ENCODE results near the gene KBTBD12. TPM values are rescaled to one million over a fixed set of nuclear protein-coding genes. Genes with fewer than 3 reads are reported as not detected.
A peak's percentile ranks its signal among the peaks of the same experiment; 100 is the strongest.
"Not testable (repeated sequence)": the region's sequence is repeated elsewhere in the genome, so short reads cannot be mapped to it uniquely, and the experiment has no call there.

Gene KBTBD12
- total RNA-seq, 1 donor from 2014 or later: 27.5 TPM

GRCh38 chr3:127900536-127900935, 14.5 kb upstream of the KBTBD12 start:
- no peak for ATAC-seq
- DNase-seq: no peak
- intact Hi-C loops (cut with micrococcal nuclease): no loop called here

- DNase-seq: no peak
- intact Hi-C loops (cut with micrococcal nuclease): no loop called here
- ATAC-seq: no peak
Observed at GRCh38 chr3:127902486-127902885, 12.5 kb upstream of the KBTBD12 start.

- intact Hi-C loops (cut with micrococcal nuclease): no loop called here
- ATAC-seq: no peak
- no peak for DNase-seq
Observed at GRCh38 chr3:127903611-127904375, 11.2 kb upstream of the KBTBD12 start.

GRCh38 chr3:127905556-127905955, 9.5 kb upstream of the KBTBD12 start:
- DNase-seq (no peak), ATAC-seq (no peak)
- intact Hi-C loops (cut with micrococcal nuclease): no loop called here

- ATAC-seq: not testable (repeated sequence)
Observed at GRCh38 chr3:127906653-127907052, 8.4 kb upstream of the KBTBD12 start.

GRCh38 chr3:127908202-127908601, 6.8 kb upstream of the KBTBD12 start:
- DNase-seq (no peak), ATAC-seq (peak; percentile 54)
- intact Hi-C loops (cut with micrococcal nuclease): no loop called here

More at GRCh38 chr3:127906653-127907052, 8.4 kb upstream of the KBTBD12 start:
- intact Hi-C loops (cut with micrococcal nuclease); DNase-seq: not testable (repeated sequence)

- ATAC-seq (no peak), DNase-seq (no peak)
- intact Hi-C loops (cut with micrococcal nuclease): no loop called here
Observed at GRCh38 chr3:127908951-127909350, 6.1 kb upstream of the KBTBD12 start.

GRCh38 chr3:127909646-127910045, 5.4 kb upstream of the KBTBD12 start:
- peak; percentile 20 for ATAC-seq

GRCh38 chr3:127911421-127911931, 3.6 kb upstream of the KBTBD12 start:
- intact Hi-C loops (cut with micrococcal nuclease): no loop called here
- DNase-seq (no peak), ATAC-seq (peak; percentile 28)

More at GRCh38 chr3:127909646-127910045, 5.4 kb upstream of the KBTBD12 start:
- DNase-seq: no peak
- intact Hi-C loops (cut with micrococcal nuclease): no loop called here

- ATAC-seq; intact Hi-C loops (cut with micrococcal nuclease); DNase-seq: not testable (repeated sequence)
Observed at GRCh38 chr3:127913841-127914240, 1.2 kb upstream of the KBTBD12 start.

GRCh38 chr3:127914584-127914983, 448 bp upstream of the KBTBD12 start:
- intact Hi-C loops (cut with micrococcal nuclease): no loop called here
- ATAC-seq: no peak
- no peak for DNase-seq

GRCh38 chr3:127915937-127916493, 983 bp downstream of the KBTBD12 start:
- DNase-seq (no peak), ATAC-seq (peak; percentile 43)
- intact Hi-C loops (cut with micrococcal nuclease): no loop called here

GRCh38 chr3:127920738-127921137, 5.7 kb downstream of the KBTBD12 start:
- no peak for ATAC-seq
- DNase-seq: no peak
- intact Hi-C loops (cut with micrococcal nuclease): no loop called here

GRCh38 chr3:127923611-127924010, 8.6 kb downstream of the KBTBD12 start:
- DNase-seq (no peak), ATAC-seq (no peak)
- intact Hi-C loops (cut with micrococcal nuclease): no loop called here

- ATAC-seq (no peak), DNase-seq (no peak)
- intact Hi-C loops (cut with micrococcal nuclease): no loop called here
Observed at GRCh38 chr3:127925384-127925783, 10.4 kb downstream of the KBTBD12 start.

- intact Hi-C loops (cut with micrococcal nuclease): no loop called here
- ATAC-seq: no peak
Observed at GRCh38 chr3:127927829-127928604, 13.0 kb downstream of the KBTBD12 start.

GRCh38 chr3:127929818-127930413, 14.9 kb downstream of the KBTBD12 start:
- intact Hi-C loops (cut with micrococcal nuclease): no loop called here

More at GRCh38 chr3:127927829-127928604, 13.0 kb downstream of the KBTBD12 start:
- DNase-seq: no peak

GRCh38 chr3:127933396-127933795, 18.4 kb downstream of the KBTBD12 start:
- ATAC-seq: no peak
- intact Hi-C loops (cut with micrococcal nuclease): no loop called here
- no peak for DNase-seq

More at GRCh38 chr3:127929818-127930413, 14.9 kb downstream of the KBTBD12 start:
- DNase-seq (no peak), ATAC-seq (no peak)

GRCh38 chr3:127938800-127939199, 23.8 kb downstream of the KBTBD12 start:
- no peak for ATAC-seq
- intact Hi-C loops (cut with micrococcal nuclease): no loop called here

More at GRCh38 chr3:127938800-127939199, 23.8 kb downstream of the KBTBD12 start:
- no peak for DNase-seq

Measured in left ventricle myocardium superior (tissue), 1 donor.